Measurements from ENCODE around the gene TBC1D30. TPM values are rescaled to one million over a fixed set of nuclear protein-coding genes. Genes with fewer than 3 reads are reported as not detected.

Gene TBC1D30
- total RNA-seq, 2 experiments from 2014 or later, result 1.6 to 1.7 TPM

GRCh38 chr12:64876388-64877071 is 52.1 kb downstream of the TBC1D30 start:
- Mint-ChIP-seq H3K36me3 (no peaks in the 10 kb centered on the region), H3K27ac (peak overlapping the region; percentile 79), H3K4me3 (no peak overlapping the region), H3K4me1 (peaks cover 31% of the 10 kb centered on the region), H3K27me3 (no peaks in the 10 kb centered on the region), H3K9me3 (peaks cover 5% of the 10 kb centered on the region)
- DNase-seq, result no peak

GRCh38 chr12:64877363-64878004 is 53.0 kb downstream of the TBC1D30 start:
- Mint-ChIP-seq H3K27ac (peak overlapping the region; percentile 79), H3K9me3 (peaks cover 5% of the 10 kb centered on the region), H3K4me3 (no peak overlapping the region), H3K27me3 (peaks cover 2% of the 10 kb centered on the region), H3K4me1 (peaks cover 32% of the 10 kb centered on the region), H3K36me3 (no peaks in the 10 kb centered on the region)
- DNase-seq, result peak; percentile 24

GRCh38 chr12:64882687-64883086 is 58.2 kb downstream of the TBC1D30 start:
- Mint-ChIP-seq H3K36me3 (no peaks in the 10 kb centered on the region), H3K4me3 (no peak overlapping the region), H3K27me3 (peaks cover 9% of the 10 kb centered on the region), H3K27ac (peak overlapping the region; percentile 63), H3K9me3 (peaks cover 5% of the 10 kb centered on the region), H3K4me1 (peaks cover 31% of the 10 kb centered on the region)
- no peak for DNase-seq

- DNase-seq, result no peak
- H3K9me3 Mint-ChIP-seq, result peaks cover 5% of the 10 kb centered on the region
- peak overlapping the region; percentile 63 for H3K27ac Mint-ChIP-seq
- no peak overlapping the region for H3K4me3 Mint-ChIP-seq
- peaks cover 10% of the 10 kb centered on the region for H3K27me3 Mint-ChIP-seq
- H3K4me1 Mint-ChIP-seq, result peaks cover 24% of the 10 kb centered on the region
- no peaks in the 10 kb centered on the region for H3K36me3 Mint-ChIP-seq
Observed at GRCh38 chr12:64883264-64884163, 59.1 kb downstream of the TBC1D30 start.

DNA sequence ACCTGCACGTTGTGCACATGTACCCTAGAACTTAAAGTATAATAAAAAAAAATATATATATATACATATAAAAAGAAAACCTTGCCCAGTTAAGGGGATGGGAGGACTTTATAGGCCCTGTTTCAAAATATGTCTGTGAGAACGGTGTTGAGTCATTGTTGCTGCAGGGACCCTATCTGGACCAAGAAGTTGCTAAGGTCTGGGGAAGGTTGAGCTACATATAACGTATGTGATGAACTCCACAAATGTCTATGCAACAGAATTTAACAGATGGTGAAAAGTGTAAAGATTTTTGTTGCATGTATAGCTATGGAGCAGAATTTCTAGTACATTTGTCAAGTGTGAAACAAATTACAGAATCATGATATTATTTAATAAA is 59.7 kb downstream of the TBC1D30 start:
- Mint-ChIP-seq H3K9me3 (peaks cover 3% of the 10 kb centered on the region), H3K4me3 (no peak overlapping the region), H3K27ac (no peak overlapping the region), H3K27me3 (peaks cover 16% of the 10 kb centered on the region), H3K36me3 (no peaks in the 10 kb centered on the region), H3K4me1 (peaks cover 25% of the 10 kb centered on the region)
- DNase-seq, result no peak

DNA sequence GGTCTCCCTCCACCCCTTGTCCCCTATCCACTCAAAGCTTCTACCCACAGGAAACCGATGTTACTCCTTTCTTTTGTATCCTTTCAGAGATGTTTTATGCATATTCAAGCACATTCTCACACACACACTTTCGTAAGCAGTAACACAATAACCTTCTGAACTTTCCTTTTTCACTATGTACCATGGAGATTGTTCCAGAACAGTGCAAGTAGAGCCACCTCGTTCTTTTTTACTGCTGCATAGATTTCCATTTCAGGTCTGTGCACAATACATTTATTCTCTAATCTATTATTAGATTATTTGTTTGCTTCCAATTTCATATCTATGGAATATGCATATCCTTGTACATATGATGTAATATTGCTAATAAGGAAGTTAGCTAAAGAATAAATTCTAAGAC is 60.3 kb downstream of the TBC1D30 start:
- H3K9me3 Mint-ChIP-seq, result peaks cover 2% of the 10 kb centered on the region
- no peak overlapping the region for H3K4me3 Mint-ChIP-seq
- no peak overlapping the region for H3K27ac Mint-ChIP-seq
- H3K4me1 Mint-ChIP-seq, result peaks cover 25% of the 10 kb centered on the region
- no peak for DNase-seq
- no peaks in the 10 kb centered on the region for H3K36me3 Mint-ChIP-seq
- H3K27me3 Mint-ChIP-seq, result peaks cover 19% of the 10 kb centered on the region

DNA sequence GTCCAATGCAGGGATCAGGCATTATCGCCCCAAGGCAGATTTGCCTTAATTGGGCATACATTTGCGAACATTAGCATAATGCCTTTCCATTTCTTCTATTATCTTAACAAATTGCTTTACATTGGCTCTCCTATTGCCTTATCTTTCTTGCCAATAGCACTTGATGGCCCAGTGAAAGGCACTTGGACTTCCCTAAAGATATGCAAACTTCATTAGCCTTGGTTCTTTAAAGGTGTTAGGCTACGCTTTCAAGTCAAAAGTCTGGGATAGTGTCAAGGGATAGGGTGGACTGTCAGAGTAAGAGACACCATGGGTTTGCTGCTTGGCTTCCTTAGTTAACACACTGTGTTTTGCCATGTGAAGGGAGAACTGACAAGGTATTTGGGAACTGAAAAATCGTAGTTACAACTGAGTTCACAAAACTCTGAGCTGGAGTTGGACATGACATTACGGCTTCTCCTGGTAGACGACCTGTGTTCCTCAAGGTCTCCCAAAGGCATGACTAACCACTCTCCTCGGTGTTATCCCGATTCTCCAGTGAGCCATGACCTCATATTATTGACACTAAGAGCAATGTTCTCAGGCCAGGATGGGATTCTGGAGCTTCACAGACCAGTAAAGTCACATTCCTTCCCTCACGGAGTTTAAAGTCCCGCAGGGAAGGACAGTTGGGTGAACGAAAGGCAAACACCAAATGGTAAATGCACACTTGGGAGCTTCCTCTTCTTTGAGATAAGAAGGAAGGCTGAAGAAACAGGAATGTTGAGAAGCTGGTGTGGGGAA is 65.2 kb downstream of the TBC1D30 start:
- DNase-seq, result no peak
- no peaks in the 10 kb centered on the region for H3K9me3 Mint-ChIP-seq
- no peaks in the 10 kb centered on the region for H3K36me3 Mint-ChIP-seq
- peaks cover 20% of the 10 kb centered on the region for H3K4me1 Mint-ChIP-seq
- H3K4me3 Mint-ChIP-seq, result no peak overlapping the region
- H3K27ac Mint-ChIP-seq, result no peak overlapping the region
- H3K27me3 Mint-ChIP-seq, result peaks cover 35% of the 10 kb centered on the region

GRCh38 chr12:64890873-64891468 is 66.5 kb downstream of the TBC1D30 start:
- H3K4me3 Mint-ChIP-seq, result no peak overlapping the region
- DNase-seq, result no peak
- H3K27ac Mint-ChIP-seq, result no peak overlapping the region
- H3K36me3 Mint-ChIP-seq, result no peaks in the 10 kb centered on the region
- H3K4me1 Mint-ChIP-seq, result peaks cover 17% of the 10 kb centered on the region
- H3K9me3 Mint-ChIP-seq, result no peaks in the 10 kb centered on the region
- peaks cover 35% of the 10 kb centered on the region for H3K27me3 Mint-ChIP-seq

DNA sequence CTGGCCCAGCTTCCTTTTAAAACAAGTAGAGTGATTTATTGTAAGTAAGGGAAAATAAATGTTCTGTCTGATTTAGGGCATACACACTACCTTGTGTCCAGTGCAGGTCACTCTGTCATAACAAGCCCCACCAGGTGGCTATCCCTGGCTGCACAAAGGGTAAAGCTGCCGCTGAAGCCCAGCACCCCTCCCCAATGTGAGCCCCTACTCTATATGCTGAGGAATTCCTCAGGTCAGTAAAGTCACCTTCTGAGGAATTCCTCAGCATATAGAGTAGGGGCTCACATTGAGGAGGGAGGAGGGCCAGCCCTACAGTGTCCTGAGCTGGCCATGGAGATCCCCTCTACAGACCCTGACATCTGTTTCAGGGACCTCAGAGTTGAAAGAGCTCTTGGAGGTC is 67.2 kb downstream of the TBC1D30 start:
- no peak overlapping the region for H3K27ac Mint-ChIP-seq

GRCh38 chr12:64892561-64892960 is 68.1 kb downstream of the TBC1D30 start:
- no peaks in the 10 kb centered on the region for H3K36me3 Mint-ChIP-seq
- peaks cover 32% of the 10 kb centered on the region for H3K27me3 Mint-ChIP-seq
- no peak overlapping the region for H3K27ac Mint-ChIP-seq
- no peak overlapping the region for H3K4me3 Mint-ChIP-seq
- no peaks in the 10 kb centered on the region for H3K9me3 Mint-ChIP-seq
- peaks cover 7% of the 10 kb centered on the region for H3K4me1 Mint-ChIP-seq
- DNase-seq, result no peak

More for the DNA sequence above, 67.2 kb downstream of the TBC1D30 start:
- no peak overlapping the region for H3K4me3 Mint-ChIP-seq
- H3K36me3 Mint-ChIP-seq, result no peaks in the 10 kb centered on the region
- H3K4me1 Mint-ChIP-seq, result peaks cover 12% of the 10 kb centered on the region
- H3K9me3 Mint-ChIP-seq, result no peaks in the 10 kb centered on the region
- H3K27me3 Mint-ChIP-seq, result peaks cover 35% of the 10 kb centered on the region
- DNase-seq, result no peak

GRCh38 chr12:64893961-64894360 is 69.5 kb downstream of the TBC1D30 start:
- no peak overlapping the region for H3K27ac Mint-ChIP-seq
- no peak overlapping the region for H3K4me3 Mint-ChIP-seq
- H3K27me3 Mint-ChIP-seq, result peaks cover 27% of the 10 kb centered on the region
- no peaks in the 10 kb centered on the region for H3K9me3 Mint-ChIP-seq
- no peaks in the 10 kb centered on the region for H3K36me3 Mint-ChIP-seq
- DNase-seq, result no peak
- peaks cover 3% of the 10 kb centered on the region for H3K4me1 Mint-ChIP-seq

DNA sequence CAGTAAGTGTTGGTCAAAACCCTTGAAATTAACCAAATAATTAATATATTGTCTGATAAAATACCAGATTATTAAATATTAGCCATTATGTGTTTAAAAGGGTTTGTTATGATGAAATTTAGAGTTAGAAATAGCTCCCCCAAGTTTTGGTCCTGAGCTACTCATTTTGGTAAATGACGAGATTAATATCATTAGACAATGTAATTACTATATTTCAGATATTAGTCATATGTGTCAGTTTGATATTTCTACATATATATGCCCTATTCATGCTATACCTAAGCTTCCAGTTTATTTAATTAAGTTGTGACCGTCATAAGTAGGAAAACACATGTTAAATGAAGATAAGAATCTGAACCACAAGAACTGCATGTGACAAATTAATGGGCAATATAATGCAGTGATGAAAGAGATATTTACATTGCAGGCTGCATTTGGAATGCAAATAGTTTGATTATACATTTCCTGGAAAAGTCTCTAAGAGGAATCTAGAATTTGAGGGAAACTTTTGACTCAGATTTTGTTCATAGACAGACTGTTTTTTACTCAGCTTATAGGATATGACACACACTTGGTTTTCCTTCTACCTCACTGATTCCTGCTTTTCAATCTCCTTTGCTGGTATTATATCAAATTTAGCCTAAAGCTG is 70.5 kb downstream of the TBC1D30 start:
- peaks cover 3% of the 10 kb centered on the region for H3K4me1 Mint-ChIP-seq
- no peaks in the 10 kb centered on the region for H3K9me3 Mint-ChIP-seq
- no peak for DNase-seq
- peaks cover 19% of the 10 kb centered on the region for H3K27me3 Mint-ChIP-seq
- H3K36me3 Mint-ChIP-seq, result no peaks in the 10 kb centered on the region
- H3K27ac Mint-ChIP-seq, result no peak overlapping the region
- no peak overlapping the region for H3K4me3 Mint-ChIP-seq

- peaks cover 17% of the 10 kb centered on the region for H3K27me3 Mint-ChIP-seq
- H3K27ac Mint-ChIP-seq, result no peak overlapping the region
- DNase-seq, result no peak
- H3K4me1 Mint-ChIP-seq, result peaks cover 3% of the 10 kb centered on the region
- no peaks in the 10 kb centered on the region for H3K36me3 Mint-ChIP-seq
- no peaks in the 10 kb centered on the region for H3K9me3 Mint-ChIP-seq
- no peak overlapping the region for H3K4me3 Mint-ChIP-seq
Observed at GRCh38 chr12:64895526-64895925, 71.1 kb downstream of the TBC1D30 start.

DNA sequence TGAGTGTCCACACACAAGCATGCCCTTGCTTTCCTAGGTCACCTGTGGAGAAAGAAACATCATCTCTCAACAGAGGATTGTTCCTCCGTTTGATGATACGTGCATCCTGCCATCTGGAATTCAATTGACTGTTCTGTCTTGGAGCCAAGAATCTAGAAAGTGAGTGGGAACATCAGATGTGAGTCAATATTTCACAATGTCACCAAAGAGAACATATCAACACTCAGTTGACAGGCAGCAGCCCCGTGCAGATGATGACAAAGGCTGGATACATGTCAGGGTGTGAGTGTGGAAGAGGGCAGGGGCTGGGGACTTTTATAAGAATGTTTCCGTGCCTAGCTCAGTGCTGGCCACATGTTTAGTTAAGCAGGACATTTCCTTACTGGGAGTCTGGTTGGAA is 76.1 kb downstream of the TBC1D30 start:
- H3K4me1 Mint-ChIP-seq, result no peaks in the 10 kb centered on the region
- no peaks in the 10 kb centered on the region for H3K36me3 Mint-ChIP-seq
- H3K9me3 Mint-ChIP-seq, result no peaks in the 10 kb centered on the region
- H3K27ac Mint-ChIP-seq, result no peak overlapping the region
- peaks cover 8% of the 10 kb centered on the region for H3K27me3 Mint-ChIP-seq
- DNase-seq, result no peak
- no peak overlapping the region for H3K4me3 Mint-ChIP-seq
